GM13977 (cell line): Measurements from ENCODE around the gene FIGLA.

ENCODE experiments used
- DNase-seq: peaks from one replicate; pipeline ENCODE4 v3.0.0; 2012; ENCODE audit warnings: low spot score
- in situ Hi-C: fragments of 300-500 bp; cut with MboI; formaldehyde crosslinking; loops from one replicate; pipeline ENCODE4 v1.12.0; 2022; ENCODE audit warnings: low sequenced_read_pairs, low pct_unique_long_range_greater_than_20kb, mixed read lengths, inconsistent platforms; ENCODE audit not compliant: unreplicated experiment
- TF ChIP-seq, protein P1 (sequence below): IDR thresholded peaks from 2 replicates; pipeline ENCODE4 v1.5.1; 2012; ENCODE audit warnings: mild to moderate bottlenecking, control low read depth; ENCODE audit not compliant: insufficient read depth; ENCODE audit errors: extremely low read depth, missing control alignments

Gene FIGLA

DNA sequence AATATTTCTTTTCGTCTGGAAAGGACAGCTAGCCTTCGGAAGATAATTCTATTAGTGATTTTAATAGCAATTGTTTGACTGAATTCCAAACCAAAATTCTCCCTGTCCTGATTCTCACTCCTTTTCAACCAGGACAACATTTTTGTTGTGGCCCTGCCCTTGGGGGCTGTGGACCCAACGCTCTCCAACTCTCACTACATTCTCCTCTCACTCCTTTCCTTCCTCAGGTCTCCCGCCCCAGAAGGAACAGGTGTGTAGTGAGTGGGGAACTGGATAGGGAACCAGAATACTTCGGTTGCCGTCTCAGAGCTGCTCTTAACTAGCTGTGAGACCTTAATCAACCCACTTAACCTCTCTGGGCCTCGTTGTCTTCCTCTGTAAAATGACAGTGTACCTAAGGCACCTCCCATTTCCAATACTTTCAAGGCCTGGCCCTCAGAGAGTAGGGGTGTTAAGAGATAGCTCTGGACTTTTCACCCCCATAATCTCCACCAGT, 21.8 kb downstream of the FIGLA start:
- no peak for DNase-seq
- TF ChIP-seq, protein P1, sequence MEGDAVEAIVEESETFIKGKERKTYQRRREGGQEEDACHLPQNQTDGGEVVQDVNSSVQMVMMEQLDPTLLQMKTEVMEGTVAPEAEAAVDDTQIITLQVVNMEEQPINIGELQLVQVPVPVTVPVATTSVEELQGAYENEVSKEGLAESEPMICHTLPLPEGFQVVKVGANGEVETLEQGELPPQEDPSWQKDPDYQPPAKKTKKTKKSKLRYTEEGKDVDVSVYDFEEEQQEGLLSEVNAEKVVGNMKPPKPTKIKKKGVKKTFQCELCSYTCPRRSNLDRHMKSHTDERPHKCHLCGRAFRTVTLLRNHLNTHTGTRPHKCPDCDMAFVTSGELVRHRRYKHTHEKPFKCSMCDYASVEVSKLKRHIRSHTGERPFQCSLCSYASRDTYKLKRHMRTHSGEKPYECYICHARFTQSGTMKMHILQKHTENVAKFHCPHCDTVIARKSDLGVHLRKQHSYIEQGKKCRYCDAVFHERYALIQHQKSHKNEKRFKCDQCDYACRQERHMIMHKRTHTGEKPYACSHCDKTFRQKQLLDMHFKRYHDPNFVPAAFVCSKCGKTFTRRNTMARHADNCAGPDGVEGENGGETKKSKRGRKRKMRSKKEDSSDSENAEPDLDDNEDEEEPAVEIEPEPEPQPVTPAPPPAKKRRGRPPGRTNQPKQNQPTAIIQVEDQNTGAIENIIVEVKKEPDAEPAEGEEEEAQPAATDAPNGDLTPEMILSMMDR, result no peak
- in situ Hi-C loops, result no loop called here

DNA sequence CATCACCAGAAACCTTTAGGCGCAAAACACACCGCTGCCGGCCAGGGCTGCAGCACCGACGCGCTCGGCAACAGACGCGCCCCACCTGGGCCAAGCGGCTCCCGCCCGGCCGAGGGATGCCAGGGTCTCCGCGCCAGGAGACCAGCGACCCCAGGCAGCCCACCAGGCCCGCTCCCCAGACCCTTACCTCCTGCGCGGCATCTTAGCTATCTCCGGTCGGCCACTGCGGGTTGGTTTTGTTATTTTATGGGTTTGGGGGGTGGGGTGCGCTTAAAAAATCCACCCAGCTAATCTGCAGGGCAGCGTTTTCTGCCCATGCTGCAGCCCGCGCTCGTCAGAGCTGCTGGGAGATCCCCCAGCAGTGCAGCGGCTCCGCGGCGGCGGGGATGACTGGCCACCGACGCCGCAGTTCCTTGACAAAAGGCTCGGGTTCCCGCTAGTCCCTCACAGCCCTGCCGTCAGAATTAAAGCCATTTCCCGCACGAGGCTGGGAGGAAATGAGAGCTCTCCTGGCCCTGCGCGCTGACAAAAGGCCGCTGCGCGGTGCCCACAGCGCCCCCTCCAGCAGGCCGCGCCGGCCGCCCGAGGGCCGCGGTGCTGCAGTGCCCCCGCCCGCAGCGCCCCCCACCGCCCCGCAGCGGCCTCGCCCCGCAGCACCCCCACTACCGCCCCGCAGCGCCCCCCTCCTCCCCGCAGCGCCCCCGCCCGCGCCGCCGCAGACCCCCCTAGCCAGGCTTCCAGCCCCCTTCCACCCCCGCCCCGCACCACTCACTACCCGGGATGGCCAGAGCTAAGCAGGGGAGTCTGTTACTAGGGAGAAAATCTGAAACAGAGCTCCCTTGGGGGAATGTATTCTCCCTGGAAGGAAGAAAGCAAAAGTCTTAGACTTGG, 22.5 kb downstream of the FIGLA start, which contains the start of gene ADD2:
Gene ADD2, minus strand, starts transcription at position 502 of the 891 bp plus-strand sequence. CDS start 61,792 bp downstream, outside the sequence.
- DNase-seq, result peak; percentile 75
- in situ Hi-C loops, result no loop called here
- TF ChIP-seq, protein P1, result peak; percentile 36

DNA sequence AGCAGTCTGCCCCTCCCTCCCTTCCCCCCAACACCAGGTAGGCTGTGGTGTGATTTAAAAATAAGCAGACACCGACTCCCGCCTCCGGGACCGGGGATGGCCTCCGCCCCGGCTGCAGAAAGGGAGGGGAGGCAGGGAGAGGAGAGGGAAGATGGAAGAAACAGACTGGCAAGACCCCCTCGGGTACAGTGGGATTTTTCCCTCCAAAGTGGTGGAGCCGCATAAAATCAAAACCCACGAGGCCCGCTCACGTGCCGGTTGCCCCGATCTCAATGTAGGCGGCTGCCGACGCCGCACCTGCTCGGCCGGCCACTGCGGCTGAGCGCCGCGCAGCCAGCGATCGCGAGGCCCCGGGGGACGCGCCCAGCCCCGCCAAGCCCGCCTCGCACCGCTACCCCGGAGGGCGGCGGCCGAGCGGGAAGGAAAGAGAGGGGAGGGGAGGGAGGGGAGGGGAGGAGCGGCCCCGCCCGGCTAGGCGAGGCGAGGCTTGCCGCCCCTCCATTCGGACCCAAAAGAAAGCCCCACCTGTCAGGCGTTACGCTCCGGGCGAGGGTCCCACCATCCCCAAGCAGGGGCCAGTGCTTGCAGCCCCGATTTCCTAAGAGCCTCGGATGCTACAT, 23.3 kb downstream of the FIGLA start:
- peak; percentile 46 for DNase-seq
- TF ChIP-seq, protein P1, result no peak
- in situ Hi-C loops, result no loop called here

DNA sequence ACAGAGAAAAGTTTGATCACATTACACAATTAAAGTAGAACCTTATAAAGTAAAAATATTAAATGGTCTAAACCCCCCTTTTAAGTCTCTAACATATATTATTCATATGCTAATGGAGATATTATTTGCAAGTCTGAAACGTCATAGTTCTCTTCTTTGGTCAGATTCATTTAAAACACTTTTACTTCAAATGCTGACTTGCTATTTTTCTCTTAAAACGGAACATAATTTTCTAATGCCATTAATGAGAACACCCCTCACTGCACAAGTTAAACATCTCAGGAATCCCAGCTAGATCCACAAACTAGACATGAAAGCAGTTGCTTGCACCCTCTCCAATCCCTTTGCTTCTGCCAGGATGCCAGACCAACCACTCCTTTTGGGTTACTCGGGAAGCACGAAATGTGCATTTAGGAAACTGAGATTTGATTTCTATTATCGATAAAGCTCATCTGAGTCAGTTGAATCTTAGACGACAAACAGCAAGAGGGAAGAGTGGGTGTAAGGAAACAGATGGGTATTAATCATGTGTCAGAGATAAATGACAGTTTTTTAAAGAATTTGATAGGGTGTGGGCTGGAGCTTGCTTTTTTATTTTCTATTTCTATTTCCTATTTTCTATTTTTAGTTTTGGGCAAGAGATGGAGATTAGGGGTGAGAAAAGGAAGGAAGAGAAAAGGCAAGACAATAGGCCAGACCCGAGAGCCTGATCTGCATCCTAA, 23.9 kb downstream of the FIGLA start:
- TF ChIP-seq, protein P1, result no peak
- in situ Hi-C loops, result no loop called here
- DNase-seq, result no peak

DNA sequence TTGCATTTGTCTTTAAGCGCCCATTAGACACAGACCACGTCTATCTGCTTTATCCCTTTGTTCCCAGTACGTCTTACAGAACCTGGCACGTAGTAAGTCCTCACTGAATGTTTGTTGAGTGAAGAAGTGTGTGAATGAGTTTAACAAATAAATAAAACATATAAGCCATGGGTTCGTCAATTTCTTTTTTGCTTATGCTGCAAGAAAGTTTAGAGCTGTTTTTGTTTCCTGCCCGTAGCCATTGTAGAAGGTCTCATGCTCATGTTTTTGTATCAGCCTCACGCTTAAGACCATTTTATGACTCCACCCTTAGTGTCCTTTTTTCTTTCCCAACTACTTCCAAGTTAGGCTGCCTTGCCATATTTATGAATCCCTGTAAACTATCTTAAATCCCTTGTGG, 24.9 kb downstream of the FIGLA start:
- no peak for DNase-seq
- in situ Hi-C loops, result no loop called here
- TF ChIP-seq, protein P1, result no peak

DNA sequence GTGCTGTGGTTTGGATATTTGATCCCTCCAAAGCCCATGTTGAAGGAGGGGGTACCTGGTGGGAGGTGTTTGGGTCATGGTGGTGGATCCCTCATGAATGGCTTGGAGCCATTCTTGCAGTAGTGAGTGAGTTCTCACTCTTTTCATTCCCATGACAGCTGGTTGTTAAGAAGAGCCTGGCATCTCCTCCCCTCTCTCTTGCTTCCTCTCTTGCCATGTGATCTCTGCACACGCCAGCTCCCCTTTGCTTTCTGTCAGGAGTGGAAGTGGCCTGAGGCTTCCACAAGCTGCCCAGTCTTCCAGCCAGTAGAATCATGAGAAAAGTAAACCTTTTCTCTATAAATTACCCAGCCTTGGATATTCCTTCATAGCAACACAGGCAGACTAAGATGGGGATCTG, 31.0 kb downstream of the FIGLA start:
- no peak for DNase-seq
- TF ChIP-seq, protein P1, result no peak
- in situ Hi-C loops, result no loop called here
